ENCODE results near the gene RRAGB.
A peak's percentile ranks its signal among the peaks of the same experiment; 100 is the strongest.
"Not testable (repeated sequence)": the region's sequence is repeated elsewhere in the genome, so short reads cannot be mapped to it uniquely, and the experiment has no call there.

The RRAGB gene

DNA sequence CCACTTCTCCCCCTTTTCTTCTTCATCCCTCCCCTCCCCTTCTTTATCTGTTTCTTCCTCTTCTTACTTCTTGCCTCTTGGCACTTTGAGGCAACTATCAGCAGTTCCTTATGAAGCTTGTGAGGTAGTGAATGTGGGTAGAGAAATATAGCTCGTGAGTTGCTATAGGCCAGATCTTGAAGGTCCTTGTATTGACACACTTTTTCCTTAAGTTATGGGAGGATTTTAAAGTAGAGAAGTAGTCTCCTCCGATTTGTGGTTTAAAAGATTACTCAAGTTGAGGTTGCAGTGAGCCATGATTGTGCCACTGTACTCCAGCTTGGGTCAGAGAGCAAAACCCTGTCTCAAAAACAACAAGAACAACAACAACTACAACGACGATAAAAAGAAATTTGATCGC, 3.4 kb upstream of the RRAGB start:
- Histone ChIP-seq H3K4me1 (ENCODE audit: insufficient read depth, low read length) (0 out of 2 replicates have a peak, but pooled peaks cover 4% of the 10 kb centered on the region), H3K27ac (ENCODE audit: low read depth, low read length) (no peak overlapping the region), H3K4me3 (ENCODE audit: low read length) (no peak overlapping the region), H3K9me3 (ENCODE audit: insufficient read depth, low read depth, low read length) (peaks cover 7% of the 10 kb centered on the region), H3K9ac (ENCODE audit: low read depth, low read length) (no peak overlapping the region), H3K27me3 (ENCODE audit: insufficient read depth, low read length) (no peaks in the 10 kb centered on the region), H3K36me3 (ENCODE audit: insufficient read depth, low read length) (no peaks in the 10 kb centered on the region)
- 89% methylated on average over 5 of the region's 5 CpGs for WGBS

DNA sequence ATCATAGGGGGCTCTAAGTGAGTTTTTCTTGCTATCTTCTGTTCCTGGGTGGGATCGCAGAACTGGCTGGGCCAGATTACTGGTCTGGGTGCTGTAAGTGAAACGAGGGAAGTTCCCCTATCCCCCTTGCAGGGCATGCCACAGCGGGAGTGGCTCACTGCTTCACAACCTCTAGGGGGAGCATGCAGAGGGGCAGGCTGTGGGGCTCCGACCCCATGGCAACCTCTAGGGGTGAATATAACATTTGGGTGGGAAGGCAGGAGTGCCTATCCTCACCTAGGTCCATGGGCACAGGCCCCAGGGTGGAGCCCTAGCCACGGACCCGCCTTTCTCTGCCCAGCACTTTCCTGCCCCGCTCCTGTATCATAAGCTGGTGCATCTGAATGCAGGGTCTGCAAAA, 1.7 kb upstream of the RRAGB start:
- no peak overlapping the region for H3K27ac ChIP-seq (ENCODE audit: low read depth, low read length)
- H3K9me3 ChIP-seq (ENCODE audit: insufficient read depth, low read depth, low read length), result no peaks in the 10 kb centered on the region
- WGBS, result 74% methylated on average over 7 of the region's 7 CpGs
- H3K27me3 ChIP-seq (ENCODE audit: insufficient read depth, low read length), result no peaks in the 10 kb centered on the region
- 0 out of 2 replicates have a peak, but pooled peaks cover 4% of the 10 kb centered on the region for H3K4me1 ChIP-seq (ENCODE audit: insufficient read depth, low read length)
- H3K4me3 ChIP-seq (ENCODE audit: low read length), result no peak overlapping the region
- no peak overlapping the region for H3K9ac ChIP-seq (ENCODE audit: low read depth, low read length)
- peaks cover 9% of the 10 kb centered on the region for H3K36me3 ChIP-seq (ENCODE audit: insufficient read depth, low read length)

DNA sequence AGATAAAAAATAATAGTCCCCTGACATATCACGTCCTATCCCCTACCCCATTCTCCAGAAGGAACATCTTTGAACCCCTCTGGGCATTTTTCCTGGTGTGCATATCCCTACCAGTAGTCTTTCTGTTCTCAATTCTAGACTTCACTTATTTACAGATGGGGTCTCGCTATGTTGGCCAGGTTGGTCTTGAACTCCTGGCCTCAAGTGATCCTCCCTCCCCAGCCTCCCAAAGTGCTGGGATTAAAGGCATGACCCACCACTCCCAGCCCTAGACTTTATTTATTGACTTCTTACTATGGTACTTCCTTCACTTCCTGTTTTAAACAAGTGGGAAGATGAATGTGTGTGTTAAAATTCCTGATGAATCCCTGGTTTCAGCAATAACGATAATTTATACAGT, 612 bp upstream of the RRAGB start:
- 0 out of 2 replicates have a peak, but pooled peaks cover 4% of the 10 kb centered on the region for H3K4me1 ChIP-seq (ENCODE audit: insufficient read depth, low read length)
- H3K4me3 ChIP-seq (ENCODE audit: low read length), result peak overlapping the region; percentile 92
- H3K9me3 ChIP-seq (ENCODE audit: insufficient read depth, low read depth, low read length), result no peaks in the 10 kb centered on the region
- H3K9ac ChIP-seq (ENCODE audit: low read depth, low read length), result no peak overlapping the region
- H3K36me3 ChIP-seq (ENCODE audit: insufficient read depth, low read length), result peaks cover 20% of the 10 kb centered on the region
- no peak overlapping the region for H3K27ac ChIP-seq (ENCODE audit: low read depth, low read length)
- H3K27me3 ChIP-seq (ENCODE audit: insufficient read depth, low read length), result no peaks in the 10 kb centered on the region
- whole genome bisulfite sequencing, result 64% methylated on average over 3 of the region's 3 CpGs

DNA sequence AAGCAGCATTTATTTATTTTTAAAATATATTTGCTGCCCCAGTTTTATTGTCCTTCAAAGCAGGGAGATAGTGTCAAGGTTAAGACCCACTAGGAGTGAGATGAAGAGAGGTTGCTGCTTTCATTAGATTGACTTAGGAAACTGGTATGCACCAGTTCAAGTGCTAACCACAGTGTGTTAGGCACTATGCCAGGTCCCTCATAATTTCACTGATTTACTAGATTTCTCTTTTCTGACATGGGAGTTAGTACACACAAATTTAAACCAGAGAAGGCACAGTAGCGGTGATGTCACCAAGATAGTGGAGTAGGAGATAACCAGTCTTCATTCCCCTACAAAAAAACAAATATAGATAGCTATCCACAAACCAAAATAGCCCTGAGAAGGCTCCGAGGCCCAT, 14.3 kb downstream of the RRAGB start:
- no peak overlapping the region for H3K4me3 ChIP-seq (ENCODE audit: low read length)
- 100% methylated on average over 1 of the region's 2 CpGs for WGBS
- no peak overlapping the region for H3K9ac ChIP-seq (ENCODE audit: low read depth, low read length)
- no peaks in the 10 kb centered on the region for H3K4me1 ChIP-seq (ENCODE audit: insufficient read depth, low read length)
- H3K9me3 ChIP-seq (ENCODE audit: insufficient read depth, low read depth, low read length), result no peaks in the 10 kb centered on the region
- H3K36me3 ChIP-seq (ENCODE audit: insufficient read depth, low read length), result peaks cover 43% of the 10 kb centered on the region
- no peak overlapping the region for H3K27ac ChIP-seq (ENCODE audit: low read depth, low read length)
- H3K27me3 ChIP-seq (ENCODE audit: insufficient read depth, low read length), result no peaks in the 10 kb centered on the region

GRCh38 chrX:55738969-55739368, 21.4 kb downstream of the RRAGB start:
- no peaks in the 10 kb centered on the region for H3K27me3 ChIP-seq (ENCODE audit: insufficient read depth, low read length)
- peaks cover 6% of the 10 kb centered on the region for H3K36me3 ChIP-seq (ENCODE audit: insufficient read depth, low read length)
- no peak overlapping the region for H3K9ac ChIP-seq (ENCODE audit: low read depth, low read length)
- H3K4me3 ChIP-seq (ENCODE audit: low read length), result no peak overlapping the region
- no peaks in the 10 kb centered on the region for H3K9me3 ChIP-seq (ENCODE audit: insufficient read depth, low read depth, low read length)
- 89% methylated on average over 4 of the region's 4 CpGs for WGBS
- no peak overlapping the region for H3K27ac ChIP-seq (ENCODE audit: low read depth, low read length)
- H3K4me1 ChIP-seq (ENCODE audit: insufficient read depth, low read length), result no peaks in the 10 kb centered on the region

GRCh38 chrX:55742649-55743048, 25.1 kb downstream of the RRAGB start:
- no peaks in the 10 kb centered on the region for H3K9me3 ChIP-seq (ENCODE audit: insufficient read depth, low read depth, low read length)
- no peaks in the 10 kb centered on the region for H3K27me3 ChIP-seq (ENCODE audit: insufficient read depth, low read length)
- H3K4me1 ChIP-seq (ENCODE audit: insufficient read depth, low read length), result no peaks in the 10 kb centered on the region
- 100% methylated on average over 1 of the region's 2 CpGs for WGBS
- H3K27ac ChIP-seq (ENCODE audit: low read depth, low read length), result no peak overlapping the region
- H3K4me3 ChIP-seq (ENCODE audit: low read length), result no peak overlapping the region
- peaks cover 14% of the 10 kb centered on the region for H3K36me3 ChIP-seq (ENCODE audit: insufficient read depth, low read length)
- H3K9ac ChIP-seq (ENCODE audit: low read depth, low read length), result no peak overlapping the region

GRCh38 chrX:55748463-55748862, 30.9 kb downstream of the RRAGB start:
- H3K27me3 ChIP-seq (ENCODE audit: insufficient read depth, low read length); H3K4me3 ChIP-seq (ENCODE audit: low read length); H3K9ac ChIP-seq (ENCODE audit: low read depth, low read length); H3K4me1 ChIP-seq (ENCODE audit: insufficient read depth, low read length); H3K27ac ChIP-seq (ENCODE audit: low read depth, low read length); H3K9me3 ChIP-seq (ENCODE audit: insufficient read depth, low read depth, low read length): not testable (repeated sequence)
- peaks cover 24% of the 10 kb centered on the region for H3K36me3 ChIP-seq (ENCODE audit: insufficient read depth, low read length)
- 90% methylated on average over 18 of the region's 24 CpGs for WGBS

- 72% methylated on average over 1 of the region's 1 CpG for WGBS
- Histone ChIP-seq H3K27me3 (ENCODE audit: insufficient read depth, low read length) (no peaks in the 10 kb centered on the region), H3K27ac (ENCODE audit: low read depth, low read length) (no peak overlapping the region), H3K9me3 (ENCODE audit: insufficient read depth, low read depth, low read length) (no peaks in the 10 kb centered on the region), H3K9ac (ENCODE audit: low read depth, low read length) (no peak overlapping the region), H3K4me1 (ENCODE audit: insufficient read depth, low read length) (no peaks in the 10 kb centered on the region), H3K4me3 (ENCODE audit: low read length) (no peak overlapping the region), H3K36me3 (ENCODE audit: insufficient read depth, low read length) (peaks cover 35% of the 10 kb centered on the region)
Observed at GRCh38 chrX:55750256-55750655, 32.7 kb downstream of the RRAGB start.

DNA sequence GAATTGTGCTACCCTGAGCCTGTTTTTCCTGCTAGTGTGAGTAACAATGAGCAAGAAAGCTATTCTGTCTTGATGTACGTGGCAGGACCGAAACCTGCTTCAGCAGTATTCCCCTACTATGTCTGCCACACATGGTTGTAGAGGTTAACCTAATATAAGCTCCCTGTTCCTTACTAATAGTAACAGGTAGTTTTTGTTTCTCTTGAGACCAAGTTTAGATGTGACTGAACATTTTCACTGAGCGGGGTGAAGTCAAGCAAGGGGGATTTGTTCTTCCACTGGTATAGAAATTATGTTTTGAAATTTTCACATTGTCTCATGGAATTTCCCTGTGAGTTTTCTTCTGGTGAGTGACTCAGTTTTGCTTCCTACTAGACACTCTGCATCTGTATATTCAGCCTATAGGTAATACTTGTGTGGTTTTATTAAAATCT, 37.3 kb downstream of the RRAGB start:
- Histone ChIP-seq H3K36me3 (ENCODE audit: insufficient read depth, low read length) (peaks cover 46% of the 10 kb centered on the region), H3K27ac (ENCODE audit: low read depth, low read length) (no peak overlapping the region), H3K9ac (ENCODE audit: low read depth, low read length) (no peak overlapping the region), H3K9me3 (ENCODE audit: insufficient read depth, low read depth, low read length) (no peaks in the 10 kb centered on the region), H3K27me3 (ENCODE audit: insufficient read depth, low read length) (no peaks in the 10 kb centered on the region), H3K4me1 (ENCODE audit: insufficient read depth, low read length) (no peaks in the 10 kb centered on the region), H3K4me3 (ENCODE audit: low read length) (no peak overlapping the region)
- 100% methylated on average over 1 of the region's 3 CpGs for WGBS

GRCh38 chrX:55758033-55758432, 40.5 kb downstream of the RRAGB start:
- Histone ChIP-seq H3K27ac (ENCODE audit: low read depth, low read length) (no peak overlapping the region), H3K36me3 (ENCODE audit: insufficient read depth, low read length) (peaks cover 35% of the 10 kb centered on the region), H3K4me3 (ENCODE audit: low read length) (no peak overlapping the region), H3K27me3 (ENCODE audit: insufficient read depth, low read length) (no peaks in the 10 kb centered on the region), H3K4me1 (ENCODE audit: insufficient read depth, low read length) (no peaks in the 10 kb centered on the region), H3K9me3 (ENCODE audit: insufficient read depth, low read depth, low read length) (no peaks in the 10 kb centered on the region), H3K9ac (ENCODE audit: low read depth, low read length) (no peak overlapping the region)
- WGBS, result 98% methylated on average over 3 of the region's 4 CpGs

DNA sequence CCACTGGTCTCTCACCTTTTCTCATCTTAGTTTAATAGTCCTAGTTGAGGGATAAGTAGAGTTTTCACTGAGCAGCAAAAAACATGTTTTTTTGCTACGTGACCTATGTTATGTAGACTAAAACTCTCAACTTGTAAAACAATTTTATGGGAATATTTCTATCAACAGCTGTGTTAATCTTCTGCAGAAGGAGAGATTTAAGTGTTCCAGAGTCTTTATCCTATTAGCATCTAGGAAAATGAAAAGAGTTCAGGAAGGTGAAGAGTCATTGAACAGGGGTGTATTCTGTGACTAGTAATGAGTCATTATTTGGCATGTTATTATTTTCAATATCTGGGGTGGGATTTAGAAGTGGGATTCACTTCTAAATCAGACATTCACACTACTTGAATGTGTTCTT, 41.9 kb downstream of the RRAGB start:
- no peaks in the 10 kb centered on the region for H3K9me3 ChIP-seq (ENCODE audit: insufficient read depth, low read depth, low read length)
- 100% methylated on average over 1 of the region's 1 CpG for WGBS

GRCh38 chrX:55767100-55767499, 49.6 kb downstream of the RRAGB start:
- no peak overlapping the region for H3K4me3 ChIP-seq (ENCODE audit: low read length)
- WGBS, result no CpG with 5 or more reads among the region's 1 CpG
- no peaks in the 10 kb centered on the region for H3K27me3 ChIP-seq (ENCODE audit: insufficient read depth, low read length)

More for the DNA sequence above, 41.9 kb downstream of the RRAGB start:
- H3K4me3 ChIP-seq (ENCODE audit: low read length), result no peak overlapping the region
- no peaks in the 10 kb centered on the region for H3K27me3 ChIP-seq (ENCODE audit: insufficient read depth, low read length)
- H3K36me3 ChIP-seq (ENCODE audit: insufficient read depth, low read length), result peaks cover 24% of the 10 kb centered on the region
- H3K27ac ChIP-seq (ENCODE audit: low read depth, low read length), result no peak overlapping the region
- no peaks in the 10 kb centered on the region for H3K4me1 ChIP-seq (ENCODE audit: insufficient read depth, low read length)
- H3K9ac ChIP-seq (ENCODE audit: low read depth, low read length), result no peak overlapping the region

More at GRCh38 chrX:55767100-55767499, 49.6 kb downstream of the RRAGB start:
- Histone ChIP-seq H3K9me3 (ENCODE audit: insufficient read depth, low read depth, low read length) (no peaks in the 10 kb centered on the region), H3K27ac (ENCODE audit: low read depth, low read length) (no peak overlapping the region), H3K4me1 (ENCODE audit: insufficient read depth, low read length) (no peaks in the 10 kb centered on the region), H3K9ac (ENCODE audit: low read depth, low read length) (no peak overlapping the region), H3K36me3 (ENCODE audit: insufficient read depth, low read length) (no peaks in the 10 kb centered on the region)

Measured in HUES64 (cell line).